HG03280 (cell line): ENCODE data around the gene SERP2.

Source experiments
- ATAC-seq: cut with Tn5 transposase; IDR thresholded peaks from one replicate; pipeline ENCODE4 v1.9.1; 2021; ENCODE audit warnings: mild to moderate bottlenecking, moderate library complexity; ENCODE audit not compliant: unreplicated experiment

SERP2 gene

GRCh38 chr13:44385847-44386246, 12.2 kb downstream of the SERP2 start:
- no peak for ATAC-seq

GRCh38 chr13:44386913-44387556, 13.4 kb downstream of the SERP2 start:
- no peak for ATAC-seq

- ATAC-seq, result no peak
These were observed 14.9 kb downstream of the SERP2 start for GRCh38 chr13:44388427-44389059.

GRCh38 chr13:44389060-44389666, 15.5 kb downstream of the SERP2 start:
- no peak for ATAC-seq

GRCh38 chr13:44389876-44390275, 16.3 kb downstream of the SERP2 start:
- no peak for ATAC-seq

- ATAC-seq, result no peak
These were observed 19.8 kb downstream of the SERP2 start for GRCh38 chr13:44393391-44393790.

- ATAC-seq, result no peak
These were observed 21.0 kb downstream of the SERP2 start for GRCh38 chr13:44394658-44395057.

GRCh38 chr13:44395976-44396694, 22.5 kb downstream of the SERP2 start:
- no peak for ATAC-seq

- no peak for ATAC-seq
These were observed 23.3 kb downstream of the SERP2 start for GRCh38 chr13:44396701-44397580.

GRCh38 chr13:44397766-44398223, 24.2 kb downstream of the SERP2 start:
- no peak for ATAC-seq

GRCh38 chr13:44398606-44399005, 25.0 kb downstream of the SERP2 start:
- no peak for ATAC-seq

- no peak for ATAC-seq
These were observed 25.4 kb downstream of the SERP2 start for GRCh38 chr13:44399074-44399473.

GRCh38 chr13:44400736-44401135, 27.1 kb downstream of the SERP2 start:
- ATAC-seq, result no peak

GRCh38 chr13:44401577-44401976, 28.0 kb downstream of the SERP2 start:
- ATAC-seq, result no peak

- ATAC-seq, result no peak
These were observed 29.3 kb downstream of the SERP2 start for GRCh38 chr13:44402899-44403445.

- no peak for ATAC-seq
These were observed 29.9 kb downstream of the SERP2 start for GRCh38 chr13:44403461-44404056.

GRCh38 chr13:44404261-44405132, 30.9 kb downstream of the SERP2 start:
- ATAC-seq, result no peak

- no peak for ATAC-seq
These were observed 33.0 kb downstream of the SERP2 start for GRCh38 chr13:44406617-44407016.

- ATAC-seq, result no peak
These were observed 33.8 kb downstream of the SERP2 start for GRCh38 chr13:44407379-44407778.
